Smooth muscle cell of the brain vasculature (primary cell): ENCODE results near the gene CLVS2.

Experiments used
- DNase-seq: peaks from one replicate; pipeline ENCODE4 v3.0.0-alpha.2; 2012; ENCODE audit warnings: low read depth, low spot score

Gene CLVS2

DNA sequence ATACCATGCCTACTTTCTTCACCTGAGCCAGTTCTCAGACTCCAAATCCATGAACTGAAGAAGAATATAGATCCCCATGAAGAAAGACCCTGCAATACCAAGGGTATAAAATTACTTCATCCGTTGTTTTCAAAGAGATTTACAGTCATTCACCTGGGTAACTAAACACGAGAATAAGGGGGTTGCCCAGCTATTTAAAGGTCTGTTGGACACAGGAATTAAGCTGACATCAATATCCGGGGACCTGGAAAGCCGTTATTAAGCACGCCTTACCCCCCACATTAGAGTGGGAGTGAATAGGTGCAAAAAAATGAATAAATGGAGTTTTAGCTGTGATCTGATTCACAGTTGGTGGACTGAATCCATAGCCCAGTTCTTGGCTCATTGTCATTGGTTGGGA is 28.9 kb downstream of the CLVS2 start:
- DNase-seq: no peak

DNA sequence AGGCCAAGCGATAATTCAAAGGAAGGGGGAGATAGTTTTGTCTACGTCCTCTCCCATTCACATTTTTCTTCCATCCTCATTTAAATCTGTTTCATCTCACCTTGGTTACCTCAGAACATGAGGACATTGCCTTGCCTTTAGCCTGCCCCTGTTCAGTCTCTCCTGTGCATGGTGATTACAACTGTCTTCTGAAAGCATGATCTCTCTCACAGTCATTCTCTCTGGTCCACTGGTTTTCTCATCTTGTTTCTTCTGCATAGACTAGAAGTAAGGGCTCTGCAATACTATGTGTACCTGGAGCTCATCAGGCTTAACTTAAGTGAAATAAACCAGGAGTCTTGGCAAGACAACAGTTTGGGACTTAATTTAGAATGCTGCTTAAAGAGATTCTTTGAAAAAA is 31.4 kb downstream of the CLVS2 start:
- no peak for DNase-seq

DNA sequence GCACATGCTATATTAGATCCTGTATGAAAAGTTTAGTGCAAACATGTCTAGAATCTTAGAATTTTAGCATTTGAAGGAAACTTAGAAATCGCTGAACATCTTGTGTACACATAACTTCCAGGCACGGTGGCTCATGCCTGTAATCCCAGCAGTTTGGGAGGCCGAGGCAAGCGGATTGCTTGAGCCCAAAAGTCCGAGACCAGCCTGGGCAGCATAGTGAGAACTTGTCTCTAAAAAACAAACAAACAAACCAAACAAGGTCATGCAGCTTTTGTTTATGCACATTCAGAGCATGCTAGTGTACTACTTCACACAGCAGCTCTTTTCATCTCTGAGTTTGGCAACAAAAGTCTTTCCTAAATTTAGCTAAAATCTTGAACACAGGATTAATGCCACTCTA is 32.2 kb downstream of the CLVS2 start:
- no peak for DNase-seq

DNA sequence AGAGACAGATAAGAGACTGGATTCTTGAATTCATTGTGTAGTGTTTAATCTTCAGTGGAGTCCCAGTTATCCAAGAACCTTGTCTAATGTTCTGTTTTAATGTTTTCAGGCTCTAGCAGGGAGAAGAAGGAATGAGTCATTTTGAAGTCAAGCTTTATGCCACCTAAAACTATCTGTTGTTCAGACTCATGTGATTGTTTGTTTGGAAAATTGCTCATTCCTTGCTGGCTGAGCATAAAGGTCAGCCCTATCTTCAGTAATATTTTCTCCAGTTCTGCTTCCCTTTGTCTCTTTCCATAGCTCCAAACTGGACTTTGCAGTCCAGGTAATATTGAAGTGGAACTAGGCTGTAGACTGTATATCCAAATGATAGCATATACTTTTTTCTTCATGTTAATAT is 34.2 kb downstream of the CLVS2 start:
- no peak for DNase-seq

DNA sequence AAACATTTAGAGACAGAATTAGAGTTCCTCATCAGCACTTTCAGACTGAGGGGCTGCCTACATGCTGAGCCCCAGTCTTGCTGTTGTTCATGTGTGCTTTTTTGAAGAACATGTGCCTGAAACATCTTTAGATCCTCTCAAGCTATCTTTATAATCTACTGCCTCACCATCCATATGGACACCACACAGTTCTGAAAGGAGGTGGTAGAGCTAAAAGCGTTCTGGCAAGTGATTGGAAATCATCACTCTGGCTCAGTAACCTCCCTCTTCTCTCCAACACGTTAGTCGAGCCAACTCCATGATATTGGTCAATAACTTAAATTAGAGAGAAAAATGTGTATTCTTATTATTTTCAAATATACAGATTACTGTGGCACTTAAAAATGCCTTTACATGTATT is 40.6 kb downstream of the CLVS2 start:
- DNase-seq: no peak

DNA sequence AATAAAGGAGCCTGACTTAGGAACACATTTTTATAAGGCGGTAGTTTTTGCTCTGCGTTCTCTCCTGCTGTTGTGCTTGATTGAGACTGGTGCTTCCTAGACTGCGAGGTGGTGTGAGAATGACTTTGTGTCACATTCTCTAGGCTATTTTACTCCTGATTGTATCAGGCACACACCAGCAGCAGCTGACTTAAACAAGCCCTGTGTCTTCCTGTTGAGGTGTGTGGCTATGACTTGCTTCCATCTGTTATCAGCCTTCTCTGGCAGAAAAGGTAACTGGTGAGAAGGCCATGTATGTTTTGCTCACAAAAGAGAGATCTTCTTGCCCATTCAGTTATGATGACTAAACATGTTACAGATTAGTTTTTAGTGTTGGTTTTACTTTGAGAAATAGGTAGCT is 43.4 kb downstream of the CLVS2 start:
- no peak for DNase-seq

DNA sequence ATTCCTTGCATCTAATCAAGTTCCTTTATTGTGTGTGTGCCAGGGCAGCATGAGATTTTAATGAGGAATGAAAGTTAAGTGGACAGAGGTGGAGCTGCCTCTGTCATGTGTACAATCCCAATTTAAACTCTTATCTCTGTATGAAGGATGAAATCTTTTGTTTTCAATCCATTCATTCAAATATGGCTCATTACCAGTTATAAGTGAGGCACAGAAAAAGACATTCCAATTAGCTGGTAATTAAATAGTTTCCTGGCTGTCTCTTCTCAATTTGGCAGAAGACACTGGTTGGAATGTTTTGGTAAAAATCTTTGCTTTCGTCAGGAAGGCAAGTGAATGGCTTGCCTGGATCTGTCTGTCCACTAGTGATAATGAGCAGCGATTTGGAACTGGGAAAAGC is 46.4 kb downstream of the CLVS2 start:
- DNase-seq: no peak

DNA sequence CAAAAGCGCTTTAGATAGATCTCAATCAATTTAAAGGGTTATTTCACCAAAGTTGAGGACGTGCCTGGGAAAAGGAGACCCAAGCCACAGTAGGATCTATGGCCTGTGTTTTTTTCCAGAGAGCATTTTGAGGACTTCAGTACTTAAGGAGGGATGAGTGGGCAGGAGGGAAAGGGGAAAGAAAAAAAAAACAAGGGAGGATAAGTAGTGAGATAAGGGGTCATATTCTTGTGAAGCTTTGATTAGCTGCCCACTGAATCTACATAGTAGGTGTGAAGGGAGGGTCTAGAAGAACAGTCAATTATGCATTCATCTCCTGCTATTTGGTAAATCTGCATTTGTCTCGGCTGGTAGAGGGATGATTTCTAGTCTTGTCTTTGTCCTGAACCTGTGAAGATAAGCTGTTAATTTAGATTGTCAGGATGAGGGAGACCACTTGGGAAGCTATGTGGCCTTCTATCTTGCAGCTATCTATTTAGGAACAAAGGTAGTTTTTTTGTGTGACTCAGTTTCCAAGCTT is 48.4 kb downstream of the CLVS2 start:
- no peak for DNase-seq

DNA sequence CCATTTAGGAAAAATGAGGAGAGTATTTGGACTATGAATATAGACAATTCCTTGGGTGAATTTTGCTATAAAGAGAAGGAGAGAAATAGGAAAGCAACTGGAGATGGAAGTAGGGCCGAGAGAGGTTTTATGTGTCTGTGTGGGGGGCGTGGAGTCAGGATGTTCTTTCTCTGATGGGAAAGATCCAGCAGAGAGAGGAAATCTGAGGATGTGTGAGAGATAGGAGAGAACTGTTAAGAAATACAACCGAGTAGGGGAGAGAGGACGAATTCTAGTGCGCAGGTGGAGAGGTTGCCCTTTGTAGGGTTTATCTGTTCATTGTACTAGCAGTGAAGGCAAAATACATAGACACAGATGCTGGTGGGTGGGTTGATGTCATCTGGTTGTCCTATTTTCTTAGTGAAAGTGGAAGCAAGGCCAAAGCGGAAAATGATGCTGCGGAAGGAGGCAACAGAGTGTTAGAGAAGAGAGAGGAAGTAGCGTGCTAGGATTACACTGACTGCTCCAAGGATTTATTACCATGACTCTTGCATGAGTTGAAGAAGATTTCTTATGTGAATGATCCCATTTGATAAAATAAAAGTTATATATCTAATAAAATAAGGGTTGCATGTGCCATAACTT is 57.7 kb downstream of the CLVS2 start:
- no peak for DNase-seq

DNA sequence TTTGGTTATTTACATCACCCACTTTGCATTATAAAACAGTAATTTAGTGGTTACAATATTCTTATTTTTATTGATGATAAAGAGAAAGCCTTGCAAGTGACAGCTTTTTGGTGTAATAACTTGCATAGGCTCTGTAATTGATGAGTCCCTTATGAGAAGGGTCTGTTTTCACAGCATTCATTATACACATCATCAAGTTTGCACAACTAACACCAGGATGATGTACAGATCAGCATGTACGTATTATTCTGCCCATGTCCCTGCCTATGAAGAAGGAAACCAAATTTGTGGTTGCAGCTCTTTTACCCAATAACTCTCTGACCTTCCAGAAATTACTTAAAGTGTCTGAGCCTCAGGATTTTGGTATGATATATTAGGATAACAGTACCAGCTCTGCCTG is 59.2 kb downstream of the CLVS2 start:
- no peak for DNase-seq

DNA sequence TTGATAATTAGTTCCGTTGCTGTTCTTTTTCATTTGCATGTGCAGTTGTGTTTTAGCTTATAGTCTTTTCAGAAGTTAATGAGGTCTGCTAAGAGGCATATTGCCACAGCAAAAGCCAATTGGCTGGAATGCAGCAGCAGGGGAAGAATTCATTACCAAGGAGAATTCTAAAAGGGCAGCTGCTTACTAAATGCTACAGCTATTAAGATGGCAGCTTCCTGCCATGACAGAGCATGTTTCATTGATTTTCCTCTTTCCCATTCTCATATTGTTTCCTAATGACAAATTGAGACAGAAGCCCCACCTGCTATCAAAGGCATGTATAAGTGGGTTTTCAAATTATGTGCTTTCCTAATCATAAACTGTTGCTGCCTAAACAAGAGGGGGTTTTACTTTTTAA is 66.6 kb downstream of the CLVS2 start:
- DNase-seq: no peak

DNA sequence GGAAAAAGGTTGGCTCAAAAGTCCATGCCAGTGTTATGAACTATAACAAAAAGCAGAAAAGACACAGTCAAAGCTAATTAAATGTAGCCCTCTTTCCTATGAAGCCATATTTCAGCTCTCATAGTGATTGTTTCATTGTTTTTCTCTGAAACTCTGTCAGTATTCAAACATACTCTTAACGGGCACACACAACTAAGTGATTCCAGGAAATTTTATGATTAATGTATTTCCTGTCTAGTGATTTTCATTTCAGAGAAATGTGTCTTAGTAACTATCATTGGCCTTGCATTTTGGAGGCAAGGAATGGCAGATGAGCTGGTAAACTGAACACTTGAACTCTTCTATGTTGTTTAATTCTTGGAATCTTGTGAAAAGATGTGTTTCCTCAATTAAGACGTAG is 68.0 kb downstream of the CLVS2 start:
- no peak for DNase-seq

DNA sequence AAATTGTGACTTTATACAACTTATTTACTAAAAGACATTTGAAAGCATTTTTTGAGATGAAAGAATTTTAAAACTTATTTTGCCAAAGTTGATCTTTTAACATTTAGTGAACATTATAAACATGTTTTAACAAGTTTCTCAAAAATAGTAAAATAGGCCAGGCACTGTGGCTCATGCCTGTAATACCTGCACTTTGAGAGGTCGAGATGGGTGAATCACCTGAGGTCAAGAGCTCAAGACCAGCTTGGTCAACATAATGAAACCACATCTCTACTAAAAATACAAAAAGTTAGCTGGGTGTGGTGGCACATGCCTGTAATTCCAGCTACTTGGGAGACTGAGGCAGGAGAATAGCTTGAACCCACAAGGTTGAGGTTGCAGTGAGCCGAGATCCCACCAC is 78.6 kb downstream of the CLVS2 start:
- no peak for DNase-seq

DNA sequence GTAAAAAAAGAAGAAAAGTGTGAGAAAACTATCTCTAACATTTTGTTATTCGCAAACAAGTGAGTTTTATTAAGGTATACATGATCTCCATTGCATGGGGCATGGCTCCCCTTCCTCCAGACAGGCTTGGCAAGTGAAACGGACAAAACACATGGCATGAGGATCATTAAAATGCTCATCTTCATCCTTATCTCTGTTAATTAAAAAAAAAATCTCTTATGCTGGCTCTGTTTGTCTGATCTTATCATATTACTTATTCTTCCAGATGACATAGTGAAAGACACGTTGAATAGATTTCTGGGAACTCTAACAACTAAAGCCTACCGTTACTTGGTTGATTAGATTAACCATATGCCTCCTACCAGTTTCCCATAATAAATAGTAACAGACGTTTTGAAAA is 89.4 kb downstream of the CLVS2 start:
- no peak for DNase-seq

DNA sequence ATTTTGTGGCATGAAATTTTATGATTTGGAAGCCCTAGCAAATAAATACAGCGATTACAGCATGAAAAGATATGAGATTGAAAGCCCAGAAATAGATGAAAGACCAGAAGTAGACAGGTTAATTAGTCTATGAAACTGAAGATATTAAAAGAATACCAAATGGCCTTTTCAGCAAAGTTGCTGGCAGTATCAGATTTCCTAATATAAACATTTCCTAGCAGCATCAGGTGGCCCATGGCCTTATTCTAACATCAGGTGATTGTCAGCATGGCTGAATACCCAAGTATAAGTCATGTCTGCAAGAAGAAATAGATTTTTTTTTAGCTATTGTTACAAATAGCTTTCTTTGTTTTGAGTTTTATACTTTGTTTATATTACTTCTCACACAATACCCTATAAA is 93.2 kb downstream of the CLVS2 start:
- DNase-seq: no peak

DNA sequence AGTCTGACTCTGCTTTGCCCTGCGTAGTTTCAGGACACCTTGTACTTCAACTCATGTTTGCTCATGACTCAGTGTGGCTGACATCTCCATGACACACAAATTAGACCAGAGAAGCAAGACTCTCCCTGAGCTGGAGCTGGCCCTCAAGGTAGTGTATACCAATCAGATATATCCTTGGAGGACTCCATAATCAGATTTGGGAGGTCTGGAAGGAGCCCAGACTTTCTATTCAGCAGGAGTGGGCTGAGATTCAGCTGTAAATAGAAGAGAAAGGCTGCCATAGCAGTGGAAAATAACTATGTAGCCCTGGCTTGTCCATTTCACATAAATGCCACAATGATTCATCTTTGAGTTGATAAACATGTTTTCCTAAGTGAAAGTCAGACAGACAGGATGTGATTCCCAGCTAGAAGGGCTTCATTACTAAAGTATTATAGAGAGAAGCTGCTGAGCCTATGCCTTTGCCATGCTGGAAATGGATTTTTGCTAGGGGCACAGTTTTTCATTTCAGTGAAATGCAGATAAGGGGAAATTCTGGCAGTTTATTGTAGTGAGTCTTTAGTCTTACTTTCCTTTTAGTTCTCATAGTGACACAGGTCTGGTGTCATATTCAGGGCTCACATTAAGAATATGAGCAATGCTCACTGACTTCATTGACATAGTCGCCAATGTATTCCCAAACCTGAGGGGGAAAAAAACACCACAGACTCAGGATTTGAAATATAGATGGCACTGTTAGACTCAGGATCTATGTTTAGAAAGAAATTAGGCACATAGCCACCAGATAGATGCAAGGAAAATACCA is 95.3 kb downstream of the CLVS2 start:
- peak; percentile 29 for DNase-seq

DNA sequence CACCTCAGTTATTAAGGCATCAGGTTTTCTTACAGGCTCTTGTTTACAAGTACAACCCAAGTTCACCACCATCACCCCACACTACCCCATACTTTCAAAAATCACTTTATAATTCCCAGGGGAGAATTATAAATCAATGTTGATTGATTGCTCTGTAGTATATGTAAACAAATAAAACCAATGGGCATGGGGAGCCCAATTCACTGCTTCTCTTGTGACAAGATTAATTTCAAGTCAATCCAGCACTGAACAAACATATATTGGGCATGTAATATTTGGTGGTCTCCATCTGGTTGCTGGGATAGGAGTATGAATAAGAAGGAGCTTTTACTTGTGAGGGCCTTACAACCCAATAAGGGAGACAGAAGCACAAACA is 95.8 kb downstream of the CLVS2 start:
- DNase-seq: no peak

DNA sequence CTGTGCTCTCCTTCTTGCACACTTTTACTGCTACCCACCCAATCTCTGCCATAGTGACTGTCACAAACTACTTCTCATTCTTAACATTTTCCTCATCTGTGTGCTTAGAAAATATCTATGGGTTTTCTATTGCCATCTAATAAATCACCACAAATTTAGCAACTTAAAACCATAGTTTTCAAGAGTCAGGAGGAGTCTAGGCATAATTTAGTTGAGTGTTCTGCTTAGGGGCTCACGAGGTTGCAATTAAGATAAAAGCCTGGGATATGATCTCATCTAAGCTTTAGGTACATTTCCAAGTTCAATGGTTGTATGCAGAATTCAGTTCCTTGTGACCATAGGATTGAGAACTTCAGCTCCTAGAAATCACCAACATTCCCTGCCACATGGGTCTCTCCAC is 98.8 kb downstream of the CLVS2 start:
- no peak for DNase-seq

DNA sequence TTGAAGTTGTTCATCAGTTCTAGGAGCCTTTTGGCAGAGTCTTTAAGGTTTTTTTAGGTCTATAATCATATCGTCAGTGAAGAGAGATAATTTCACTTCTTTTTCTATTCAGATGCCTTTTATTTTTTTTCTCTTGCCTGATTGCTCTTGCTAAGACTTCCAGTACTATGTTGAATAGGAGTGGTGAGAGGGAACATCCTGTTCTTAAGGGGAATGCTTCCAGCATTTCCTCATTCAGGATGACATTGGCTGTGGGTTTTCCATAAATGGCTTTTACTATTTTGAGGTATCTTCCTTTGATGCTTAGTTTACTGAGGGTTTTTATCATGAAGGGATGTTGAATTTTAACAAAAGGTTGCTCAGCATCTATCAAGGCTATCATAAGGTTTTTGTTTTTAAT is 109.5 kb downstream of the CLVS2 start:
- DNase-seq: no peak

DNA sequence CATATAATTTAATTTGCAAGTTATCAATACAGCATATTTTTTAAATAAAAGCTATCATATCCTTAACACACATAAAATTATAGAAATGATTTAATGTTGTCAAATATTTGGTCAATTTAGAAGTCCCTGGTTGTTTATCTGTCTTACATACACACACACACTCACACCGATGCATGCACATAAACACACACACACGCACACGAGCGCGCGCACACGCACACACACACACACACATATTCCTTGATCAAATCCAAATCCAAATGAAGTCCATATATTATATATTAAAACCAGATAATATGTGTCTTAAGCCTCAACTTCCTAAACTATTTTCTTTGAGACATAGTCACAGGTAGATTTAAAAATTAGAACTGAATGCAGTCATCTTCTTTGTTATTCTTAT is 120.3 kb downstream of the CLVS2 start:
- DNase-seq: no peak

DNA sequence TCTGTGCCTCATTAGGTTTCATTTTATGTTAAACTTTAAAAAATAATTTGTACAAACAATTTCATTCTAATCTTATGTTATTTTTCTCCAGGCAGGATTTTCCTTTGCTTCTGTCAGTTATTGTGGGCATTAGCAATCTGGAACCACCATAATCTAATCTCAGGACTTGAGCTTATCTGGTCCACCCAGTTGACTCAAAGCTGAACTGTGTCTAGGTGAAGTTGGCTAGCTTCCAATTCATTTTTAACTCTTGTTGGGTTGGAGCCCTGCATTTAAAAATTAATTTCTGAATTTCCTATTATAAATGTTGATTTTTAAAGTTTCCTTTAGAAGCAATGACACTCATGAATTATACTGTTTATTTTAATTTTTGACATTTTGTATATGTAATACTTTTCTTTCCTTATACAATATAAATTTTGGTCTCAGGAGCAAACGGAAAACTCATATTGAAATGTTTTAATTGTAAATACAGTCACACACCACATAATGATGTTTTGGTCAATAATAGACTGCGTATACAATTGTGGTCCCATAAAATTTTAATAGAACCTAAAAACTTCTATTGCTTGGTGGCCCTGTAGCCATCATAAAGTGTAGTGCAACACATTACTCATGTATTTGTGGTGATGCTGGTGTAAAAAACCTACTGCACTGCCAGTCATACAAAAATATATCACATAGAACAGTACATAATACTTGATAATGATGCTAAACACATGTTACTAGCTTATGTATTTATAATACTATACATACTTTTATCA is 121.3 kb downstream of the CLVS2 start:
- no peak for DNase-seq

DNA sequence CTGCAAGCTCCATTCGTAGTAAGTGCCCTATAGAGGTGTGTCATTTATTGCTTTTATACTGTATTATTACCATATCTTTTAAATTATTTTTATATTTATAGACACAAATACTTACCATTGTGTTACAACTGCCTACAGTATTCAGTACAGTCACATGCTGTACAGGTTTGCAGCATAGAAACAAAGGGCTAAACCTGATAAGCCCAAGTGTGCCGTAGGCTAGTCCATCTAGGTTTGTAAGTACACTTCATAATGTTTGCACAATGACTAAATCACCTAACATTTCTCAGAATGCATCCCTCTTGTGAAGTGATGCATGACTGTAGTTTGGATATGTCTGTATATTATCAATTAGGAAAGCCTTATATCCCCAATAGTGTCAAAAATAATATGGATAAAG is 122.8 kb downstream of the CLVS2 start:
- DNase-seq: no peak
